ENCODE data around the gene EPS15. TPM values are rescaled to one million over a fixed set of nuclear protein-coding genes. Genes with fewer than 3 reads are reported as not detected.

EPS15 gene
- total RNA-seq, 1 donor = 82.2 TPM

GRCh38 chr1:51422367-51423072 is 96.5 kb downstream of the EPS15 start:
- Histone ChIP-seq H3K4me2 (ENCODE audit: insufficient read depth, low read length) (no peak overlapping the region), H3K9me3 (ENCODE audit: low read depth, low read length) (no peaks in the 10 kb centered on the region), H3K4me3 (ENCODE audit: insufficient read depth, low read length) (no peak overlapping the region), H4K20me1 (ENCODE audit: insufficient read depth, low read length) (no peaks in the 10 kb centered on the region), H3K79me2 (ENCODE audit: insufficient read depth, low read length) (no peaks in the 10 kb centered on the region), H3K36me3 (ENCODE audit: insufficient read depth, low read length) (peaks cover 3% of the 10 kb centered on the region), H2AFZ (ENCODE audit: low read length) (no peak overlapping the region), H3K27ac (ENCODE audit: low read depth, low read length) (no peak overlapping the region), H3K27me3 (ENCODE audit: insufficient read depth, low read length) (no peaks in the 10 kb centered on the region), H3K4me1 (ENCODE audit: insufficient read depth, low read length) (peaks cover 10% of the 10 kb centered on the region)
- no peak for TF ChIP-seq CTCF (IDR thresholded peaks at IDR 0.05; ENCODE audit: extremely low read depth, low read depth, low read length)
- DNase-seq (ENCODE audit: insufficient read length, low spot score, missing footprints) = no peak

GRCh38 chr1:51421964-51422363 is 97.1 kb downstream of the EPS15 start:
- no peak overlapping the region for H2AFZ ChIP-seq (ENCODE audit: low read length)
- peaks cover 3% of the 10 kb centered on the region for H3K36me3 ChIP-seq (ENCODE audit: insufficient read depth, low read length)
- TF ChIP-seq CTCF (IDR thresholded peaks at IDR 0.05; ENCODE audit: extremely low read depth, low read depth, low read length) = no peak
- DNase-seq (ENCODE audit: insufficient read length, low spot score, missing footprints) = no peak
- H4K20me1 ChIP-seq (ENCODE audit: insufficient read depth, low read length) = no peaks in the 10 kb centered on the region
- no peak overlapping the region for H3K4me2 ChIP-seq (ENCODE audit: insufficient read depth, low read length)
- peaks cover 14% of the 10 kb centered on the region for H3K4me1 ChIP-seq (ENCODE audit: insufficient read depth, low read length)
- H3K27ac ChIP-seq (ENCODE audit: low read depth, low read length) = no peak overlapping the region
- no peaks in the 10 kb centered on the region for H3K79me2 ChIP-seq (ENCODE audit: insufficient read depth, low read length)
- no peaks in the 10 kb centered on the region for H3K9me3 ChIP-seq (ENCODE audit: low read depth, low read length)
- H3K27me3 ChIP-seq (ENCODE audit: insufficient read depth, low read length) = no peaks in the 10 kb centered on the region
- no peak overlapping the region for H3K4me3 ChIP-seq (ENCODE audit: insufficient read depth, low read length)

DNA sequence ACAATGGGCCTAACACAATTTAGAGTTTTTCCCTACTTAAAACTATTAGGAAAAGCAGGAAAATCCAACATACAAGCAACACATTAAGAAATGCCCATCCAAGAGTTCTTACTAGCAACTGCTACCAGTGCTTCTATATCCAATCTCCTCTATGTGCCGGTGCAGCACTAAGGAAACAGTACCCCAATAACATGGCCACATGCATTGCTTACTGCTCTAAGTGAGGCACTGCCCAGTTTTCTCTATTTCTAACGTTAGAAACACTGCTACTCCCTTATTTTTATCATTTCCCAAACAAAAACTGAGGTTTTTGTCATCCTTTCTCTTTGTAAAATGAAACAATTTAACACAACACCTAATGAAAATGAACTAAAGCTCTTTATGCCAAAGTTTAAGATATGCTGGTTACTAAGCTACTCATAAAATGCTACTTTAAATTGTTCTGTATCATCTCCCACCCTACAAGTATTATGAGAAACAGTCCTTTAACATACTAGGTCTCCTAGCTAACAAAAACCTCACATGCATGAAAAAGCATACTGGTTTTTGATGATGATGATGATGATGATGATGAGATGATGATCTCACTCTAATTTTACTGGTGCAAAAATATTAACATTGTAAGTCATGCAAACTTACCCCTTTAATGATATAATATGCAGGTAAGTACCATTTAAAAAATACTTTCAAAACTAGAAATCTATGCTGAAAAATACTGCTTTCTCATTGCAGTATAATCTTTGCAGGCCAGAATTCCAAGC is 98.0 kb downstream of the EPS15 start:
- Histone ChIP-seq H3K79me2 (ENCODE audit: insufficient read depth, low read length) (no peaks in the 10 kb centered on the region), H3K36me3 (ENCODE audit: insufficient read depth, low read length) (peaks cover 3% of the 10 kb centered on the region), H3K4me2 (ENCODE audit: insufficient read depth, low read length) (no peak overlapping the region), H3K27me3 (ENCODE audit: insufficient read depth, low read length) (no peaks in the 10 kb centered on the region), H2AFZ (ENCODE audit: low read length) (no peak overlapping the region), H3K9me3 (ENCODE audit: low read depth, low read length) (no peaks in the 10 kb centered on the region), H3K4me3 (ENCODE audit: insufficient read depth, low read length) (no peak overlapping the region), H4K20me1 (ENCODE audit: insufficient read depth, low read length) (no peaks in the 10 kb centered on the region), H3K27ac (ENCODE audit: low read depth, low read length) (no peak overlapping the region), H3K4me1 (ENCODE audit: insufficient read depth, low read length) (peaks cover 14% of the 10 kb centered on the region)
- TF ChIP-seq CTCF (IDR thresholded peaks at IDR 0.05; ENCODE audit: extremely low read depth, low read depth, low read length) = no peak
- DNase-seq (ENCODE audit: insufficient read length, low spot score, missing footprints) = no peak

DNA sequence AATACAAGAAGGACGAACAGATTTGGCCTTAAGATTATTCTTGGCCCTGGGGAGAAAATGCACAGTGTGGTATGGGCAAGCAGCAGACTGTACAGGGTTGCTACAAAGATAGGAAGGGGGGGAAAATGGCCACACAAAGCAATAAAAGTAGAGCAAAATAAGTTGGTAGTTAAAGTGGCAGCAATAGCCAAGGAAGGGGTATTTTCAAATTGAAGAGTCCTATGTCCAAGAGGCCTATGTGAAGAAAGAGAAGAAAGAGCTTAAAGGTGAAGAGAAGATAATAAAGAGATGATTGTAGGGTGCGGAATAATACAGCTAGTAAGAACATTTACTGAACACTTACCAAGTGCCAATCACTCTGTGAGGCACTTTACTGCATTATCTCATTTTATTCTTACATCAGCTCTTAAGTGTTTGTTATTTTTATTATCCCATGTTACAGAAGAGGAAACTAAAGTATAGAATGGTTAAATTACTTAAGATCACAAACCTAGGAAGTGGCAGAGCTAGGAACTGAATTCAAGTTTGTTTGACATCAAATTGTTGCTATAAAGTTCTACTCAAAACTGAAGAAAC is 100.6 kb downstream of the EPS15 start:
- Histone ChIP-seq H3K9me3 (ENCODE audit: low read depth, low read length) (no peaks in the 10 kb centered on the region), H3K4me3 (ENCODE audit: insufficient read depth, low read length) (no peak overlapping the region), H3K36me3 (ENCODE audit: insufficient read depth, low read length) (peaks cover 3% of the 10 kb centered on the region), H2AFZ (ENCODE audit: low read length) (no peak overlapping the region), H3K4me2 (ENCODE audit: insufficient read depth, low read length) (no peak overlapping the region), H3K27ac (ENCODE audit: low read depth, low read length) (no peak overlapping the region), H3K27me3 (ENCODE audit: insufficient read depth, low read length) (no peaks in the 10 kb centered on the region), H3K79me2 (ENCODE audit: insufficient read depth, low read length) (no peaks in the 10 kb centered on the region), H3K4me1 (ENCODE audit: insufficient read depth, low read length) (peaks cover 10% of the 10 kb centered on the region), H4K20me1 (ENCODE audit: insufficient read depth, low read length) (no peaks in the 10 kb centered on the region)
- no peak for TF ChIP-seq CTCF (IDR thresholded peaks at IDR 0.05; ENCODE audit: extremely low read depth, low read depth, low read length)
- no peak for DNase-seq (ENCODE audit: insufficient read length, low spot score, missing footprints)
